Suprapubic skin (tissue), 3 donors: ENCODE results near the gene SRSF4.

Experiments used
- CTCF ChIP-seq, 2 donors: fragments of 200-600 bp in 1 of 2; fragments of 450-650 bp in 1 of 2; sonication (generic) in 1 of 2; IDR thresholded peaks; one replicate each; pipeline ENCODE4 v1.5.1; 2016 to 2019; ENCODE audit warnings: antibody characterized with exemption in 2 of 2, mild to moderate bottlenecking in 1 of 2, moderate library complexity in 1 of 2
- EP300 ChIP-seq: sonication (generic); formaldehyde crosslinking; IDR thresholded peaks from one replicate; pipeline ENCODE4 v1.6.1; 2017; ENCODE audit warnings: antibody characterized with exemption
- POLR2A ChIP-seq, 2 donors: fragments of 450-650 bp; IDR thresholded peaks; one replicate each; pipeline ENCODE4 v1.6.1; 2017; ENCODE audit warnings: antibody characterized with exemption in 2 of 2, mild to moderate bottlenecking in 2 of 2, moderate library complexity in 2 of 2

GRCh38 chr1:29119121-29119929, 62.4 kb downstream of the SRSF4 start:
- TF ChIP-seq CTCF (IDR thresholded peaks at IDR 0.05) = no peak
- TF ChIP-seq POLR2A (IDR thresholded peaks at IDR 0.05) = no peak
- TF ChIP-seq EP300 = no peak
